Lower lobe of right lung (tissue), 2 donors: ENCODE results near the gene FMO3. TPM values are rescaled to one million over a fixed set of nuclear protein-coding genes. Genes with fewer than 3 reads are reported as not detected.

Experiments
- ATAC-seq, 2 donors: fragments of 200-7000 bp; cut with Tn5 transposase; one replicate each; pipeline ENCODE4 v1.9.1; 2020 to 2022; ENCODE audit warnings: mild to moderate bottlenecking in 2 of 2, moderate library complexity in 2 of 2
- DNase-seq: peaks from one replicate; pipeline ENCODE4 v3.0.0-alpha.2; 2020
- H3K27ac ChIP-seq: fragments of 200-600 bp; one replicate; pipeline ENCODE4 v1.8.0; 2022
- H3K27me3 ChIP-seq: fragments of 200-600 bp; one replicate; pipeline ENCODE4 v1.8.0; 2022; ENCODE audit warnings: low read depth
- H3K36me3 ChIP-seq: fragments of 200-600 bp; one replicate; pipeline ENCODE4 v1.8.0; 2022; ENCODE audit warnings: mild to moderate bottlenecking
- H3K4me1 ChIP-seq: fragments of 200-600 bp; one replicate; pipeline ENCODE4 v1.8.0; 2022
- H3K4me3 ChIP-seq: fragments of 200-600 bp; one replicate; pipeline ENCODE4 v1.8.0; 2022; ENCODE audit warnings: mild to moderate bottlenecking
- H3K9me3 ChIP-seq: fragments of 200-600 bp; one replicate; pipeline ENCODE4 v1.8.0; 2022
- intact Hi-C: fragments of 100-400 bp; cut with DNase I; formaldehyde crosslinking; loops from one replicate; pipeline ENCODE4 v1.11.0; 2022
- total RNA-seq: library from RNA; stranded (reverse); fragmentation: NEBNext Ultra II Directional; extraction: Animal tissue kit (Norgen Biotek cat#: 25700); gene quantifications from one replicate; pipeline ENCODE4 v1.2.1, GENCODE V29; 2021
- TF ChIP-seq, protein P1 (sequence below): fragments of 200-600 bp; IDR thresholded peaks from one replicate; pipeline ENCODE4 v1.8.0; 2022; ENCODE audit warnings: antibody characterized with exemption, mild to moderate bottlenecking
- donor health status: DM: no; HTN: yes; CAD: no; lungs with severe emphysema.

The FMO3 gene
- total RNA-seq, 1 donor from 2014 or later: 13.4 TPM

DNA sequence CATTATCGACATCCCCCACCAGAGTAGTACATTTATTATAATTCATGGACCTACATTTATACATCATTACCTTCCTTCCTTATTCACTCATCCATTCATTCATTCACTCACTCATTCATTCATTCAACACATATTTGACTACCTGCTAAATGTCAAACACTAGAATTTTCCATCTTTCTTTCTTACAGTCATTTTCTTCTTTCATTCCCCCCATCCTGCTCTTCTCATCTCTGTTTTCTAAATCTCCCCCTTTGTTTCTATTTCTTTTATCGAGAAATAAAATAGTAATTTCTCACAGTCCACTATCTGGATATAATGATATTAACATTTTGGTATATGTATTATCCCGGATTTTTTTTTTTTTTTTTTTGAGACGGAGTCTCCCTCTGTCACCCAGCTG lies 27.8 kb upstream of the FMO3 start:
- ATAC-seq (no peak), DNase-seq (no peak)
- no peaks in the 10 kb centered on the region for H3K36me3 ChIP-seq
- no peaks in the 10 kb centered on the region for H3K4me1 ChIP-seq
- TF ChIP-seq, protein P1, sequence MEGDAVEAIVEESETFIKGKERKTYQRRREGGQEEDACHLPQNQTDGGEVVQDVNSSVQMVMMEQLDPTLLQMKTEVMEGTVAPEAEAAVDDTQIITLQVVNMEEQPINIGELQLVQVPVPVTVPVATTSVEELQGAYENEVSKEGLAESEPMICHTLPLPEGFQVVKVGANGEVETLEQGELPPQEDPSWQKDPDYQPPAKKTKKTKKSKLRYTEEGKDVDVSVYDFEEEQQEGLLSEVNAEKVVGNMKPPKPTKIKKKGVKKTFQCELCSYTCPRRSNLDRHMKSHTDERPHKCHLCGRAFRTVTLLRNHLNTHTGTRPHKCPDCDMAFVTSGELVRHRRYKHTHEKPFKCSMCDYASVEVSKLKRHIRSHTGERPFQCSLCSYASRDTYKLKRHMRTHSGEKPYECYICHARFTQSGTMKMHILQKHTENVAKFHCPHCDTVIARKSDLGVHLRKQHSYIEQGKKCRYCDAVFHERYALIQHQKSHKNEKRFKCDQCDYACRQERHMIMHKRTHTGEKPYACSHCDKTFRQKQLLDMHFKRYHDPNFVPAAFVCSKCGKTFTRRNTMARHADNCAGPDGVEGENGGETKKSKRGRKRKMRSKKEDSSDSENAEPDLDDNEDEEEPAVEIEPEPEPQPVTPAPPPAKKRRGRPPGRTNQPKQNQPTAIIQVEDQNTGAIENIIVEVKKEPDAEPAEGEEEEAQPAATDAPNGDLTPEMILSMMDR: no peak
- H3K9me3 ChIP-seq: no peaks in the 10 kb centered on the region
- no peak overlapping the region for H3K4me3 ChIP-seq
- intact Hi-C loops: no loop called here
- H3K27ac ChIP-seq: no peak overlapping the region
- no peaks in the 10 kb centered on the region for H3K27me3 ChIP-seq

DNA sequence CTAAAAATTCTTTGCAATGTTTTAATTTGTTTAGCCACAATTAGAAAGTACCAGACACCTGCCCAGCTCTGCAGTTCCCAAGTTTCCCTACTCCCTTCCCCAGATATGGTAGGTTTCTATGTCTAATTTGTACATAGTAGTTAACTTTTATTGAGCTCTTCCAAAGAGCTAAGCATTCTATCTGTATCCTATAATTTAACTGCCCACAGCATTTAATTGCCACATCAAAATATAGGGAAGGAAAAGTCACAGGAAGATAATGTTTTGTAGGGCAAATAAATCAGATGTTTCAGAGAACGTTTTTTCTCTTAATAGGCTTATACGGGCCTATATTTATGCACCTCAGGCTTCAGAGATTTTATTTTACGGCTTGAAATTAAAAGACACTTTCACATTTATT lies 15.7 kb upstream of the FMO3 start:
- DNase-seq (no peak), ATAC-seq (no peak)
- TF ChIP-seq, protein P1: no peak
- Histone ChIP-seq H3K27ac (no peak overlapping the region), H3K4me1 (no peaks in the 10 kb centered on the region), H3K9me3 (no peaks in the 10 kb centered on the region), H3K27me3 (no peaks in the 10 kb centered on the region), H3K4me3 (no peak overlapping the region), H3K36me3 (no peaks in the 10 kb centered on the region)
- intact Hi-C loops: no loop called here

DNA sequence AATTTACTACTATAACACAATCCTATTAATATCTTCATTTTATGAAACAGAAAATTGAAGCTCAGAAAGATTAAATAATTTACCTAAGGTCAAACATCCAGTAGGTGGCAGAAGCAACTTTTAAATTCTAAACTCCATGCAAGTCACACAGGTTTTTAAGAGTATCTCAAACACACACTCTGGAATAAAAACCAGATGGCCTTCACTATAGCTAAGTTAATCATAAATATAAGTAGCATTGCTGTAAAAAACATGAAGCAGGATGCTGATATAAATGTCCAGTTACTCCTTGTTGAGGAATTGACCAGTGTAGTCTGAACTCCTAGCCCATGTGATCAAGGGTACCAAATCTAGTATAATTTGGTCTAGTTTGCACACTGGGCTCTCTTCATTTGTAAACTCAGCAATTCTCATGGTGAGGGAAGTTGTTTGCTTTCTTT lies 9.4 kb upstream of the FMO3 start:
- Histone ChIP-seq H3K36me3 (no peaks in the 10 kb centered on the region), H3K27me3 (no peaks in the 10 kb centered on the region), H3K9me3 (no peaks in the 10 kb centered on the region), H3K4me3 (no peak overlapping the region), H3K27ac (peak overlapping the region; percentile 48), H3K4me1 (no peaks in the 10 kb centered on the region)
- intact Hi-C loops: no loop called here
- TF ChIP-seq, protein P1: peak; percentile 46
- ATAC-seq: peak in 1 of 2 donors; percentile 71
- no peak for DNase-seq

DNA sequence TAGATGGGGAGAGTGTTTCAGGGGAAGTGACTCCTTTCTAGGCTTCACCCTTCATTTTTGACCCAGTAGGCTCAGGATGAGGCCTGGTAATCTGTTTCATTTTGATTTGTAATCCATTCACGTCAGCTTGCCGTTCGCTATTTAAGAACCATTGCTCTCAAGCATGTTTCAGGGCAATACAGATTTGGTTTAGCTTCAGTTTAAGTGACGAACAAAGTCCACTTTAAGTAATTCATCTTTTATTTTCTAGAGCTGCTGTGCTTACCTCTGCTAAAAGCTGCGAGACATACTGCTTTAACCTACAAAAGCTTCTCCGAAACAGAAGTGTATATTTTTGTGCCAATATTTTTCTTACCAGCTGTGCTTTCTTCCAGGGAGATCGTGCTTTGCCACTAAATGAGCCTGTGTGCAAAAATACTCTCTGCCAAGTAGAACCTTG lies 8.9 kb upstream of the FMO3 start:
- intact Hi-C loops: no loop called here
- Histone ChIP-seq H3K27me3 (no peaks in the 10 kb centered on the region), H3K4me1 (no peaks in the 10 kb centered on the region), H3K27ac (peak overlapping the region; percentile 48), H3K9me3 (no peaks in the 10 kb centered on the region), H3K4me3 (no peak overlapping the region), H3K36me3 (no peaks in the 10 kb centered on the region)
- DNase-seq (no peak), ATAC-seq (no peak)
- TF ChIP-seq, protein P1: no peak

DNA sequence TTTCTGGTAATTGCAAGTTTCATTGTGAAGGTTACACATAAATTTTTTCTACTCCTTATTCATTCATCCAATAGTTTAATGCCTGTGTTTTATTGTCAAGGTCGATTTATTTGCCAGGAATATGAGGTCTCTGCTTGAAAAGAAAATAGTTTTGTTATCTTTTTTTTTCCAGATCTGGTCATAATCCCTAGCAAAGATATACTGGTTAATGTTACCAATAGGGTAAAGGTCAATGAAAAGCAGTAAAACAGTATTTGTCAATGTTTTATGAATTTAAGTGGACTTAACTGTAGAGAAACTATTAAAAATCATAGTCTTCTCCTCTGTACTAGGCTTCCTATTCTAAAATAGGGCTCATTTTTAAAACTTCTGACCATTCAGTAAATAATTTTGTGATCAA lies 8.1 kb upstream of the FMO3 start:
- DNase-seq (no peak), ATAC-seq (no peak)
- intact Hi-C loops: no loop called here
- Histone ChIP-seq H3K36me3 (no peaks in the 10 kb centered on the region), H3K4me3 (no peak overlapping the region), H3K9me3 (no peaks in the 10 kb centered on the region), H3K27me3 (no peaks in the 10 kb centered on the region), H3K27ac (no peak overlapping the region), H3K4me1 (no peaks in the 10 kb centered on the region)
- TF ChIP-seq, protein P1: no peak

DNA sequence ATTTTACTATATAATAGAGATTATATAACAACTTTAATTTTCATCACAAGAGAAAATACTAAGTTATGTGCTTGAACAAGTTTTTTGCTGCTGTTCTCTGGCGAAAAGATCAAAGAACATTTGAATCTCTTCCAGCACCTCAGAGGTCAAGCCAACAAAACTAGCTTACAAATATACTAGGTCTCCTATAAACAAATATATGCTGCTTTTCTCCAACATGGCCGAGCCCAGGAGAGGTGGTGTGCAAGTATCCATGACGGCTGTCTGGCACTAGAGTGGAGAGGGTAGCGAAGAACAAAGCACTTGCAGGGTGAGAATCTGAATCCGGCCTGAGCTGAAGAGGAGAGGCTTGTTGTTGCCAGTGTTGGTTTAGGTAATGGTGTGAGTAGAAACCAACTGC lies 7.5 kb upstream of the FMO3 start:
- H3K27me3 ChIP-seq: no peaks in the 10 kb centered on the region
- ATAC-seq (no peak), DNase-seq (no peak)
- TF ChIP-seq, protein P1: no peak
- no peak overlapping the region for H3K4me3 ChIP-seq
- no peaks in the 10 kb centered on the region for H3K36me3 ChIP-seq
- H3K9me3 ChIP-seq: no peaks in the 10 kb centered on the region
- intact Hi-C loops: no loop called here
- no peak overlapping the region for H3K27ac ChIP-seq
- H3K4me1 ChIP-seq: no peaks in the 10 kb centered on the region
